ENCODE results near the gene UBAC2. TPM values are rescaled to one million over a fixed set of nuclear protein-coding genes. Genes with fewer than 3 reads are reported as not detected.

UBAC2 gene
- total and polyA plus RNA-seq, 2 of the 8 experiments (the other 6 are each of a cell fraction or from before 2014, with no cell fraction given): 75.9 to 76.9 TPM

DNA sequence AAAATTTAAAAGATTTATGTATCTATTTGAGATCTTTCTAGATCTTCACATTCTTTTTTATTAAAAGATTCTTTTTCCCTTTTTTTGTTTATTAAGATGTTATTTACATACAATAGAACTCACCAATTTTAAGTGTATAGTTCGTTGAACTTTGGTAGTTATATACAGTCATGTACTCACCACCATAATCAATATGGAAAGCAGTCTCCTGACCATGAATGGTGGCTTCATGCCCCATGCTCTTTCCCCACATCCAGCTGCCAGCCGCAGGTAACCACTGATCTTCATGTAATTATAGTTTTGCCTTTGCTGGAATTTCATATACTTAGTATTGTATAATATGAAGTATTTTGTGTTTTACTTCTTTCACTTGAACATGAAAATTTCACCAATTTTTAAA, 127.1 kb downstream of the UBAC2 start (continued):
- no peak for TF ChIP-seq RNF2 (IDR thresholded peaks at IDR 0.05; ENCODE audit: borderline replicate concordance, low read depth, low read length, missing control alignments, poor library complexity, severe bottlenecking)
- TF ChIP-seq JUND (IDR thresholded peaks at IDR 0.05; ENCODE audit: low read length): no peak
- no peak for TF ChIP-seq BCL11A (IDR thresholded peaks at IDR 0.05; ENCODE audit: low read depth in 2 of 2, low read length in 2 of 2)
- no peak for TF ChIP-seq MAX (IDR thresholded peaks at IDR 0.05)
- no peak for TF ChIP-seq KDM5A (IDR thresholded peaks at IDR 0.05; ENCODE audit: low read length)
- no peak for TF ChIP-seq MAFK (IDR thresholded peaks at IDR 0.05; ENCODE audit: low read depth, low read length)
- TF ChIP-seq, protein P1, sequence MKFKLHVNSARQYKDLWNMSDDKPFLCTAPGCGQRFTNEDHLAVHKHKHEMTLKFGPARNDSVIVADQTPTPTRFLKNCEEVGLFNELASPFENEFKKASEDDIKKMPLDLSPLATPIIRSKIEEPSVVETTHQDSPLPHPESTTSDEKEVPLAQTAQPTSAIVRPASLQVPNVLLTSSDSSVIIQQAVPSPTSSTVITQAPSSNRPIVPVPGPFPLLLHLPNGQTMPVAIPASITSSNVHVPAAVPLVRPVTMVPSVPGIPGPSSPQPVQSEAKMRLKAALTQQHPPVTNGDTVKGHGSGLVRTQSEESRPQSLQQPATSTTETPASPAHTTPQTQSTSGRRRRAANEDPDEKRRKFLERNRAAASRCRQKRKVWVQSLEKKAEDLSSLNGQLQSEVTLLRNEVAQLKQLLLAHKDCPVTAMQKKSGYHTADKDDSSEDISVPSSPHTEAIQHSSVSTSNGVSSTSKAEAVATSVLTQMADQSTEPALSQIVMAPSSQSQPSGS (IDR thresholded peaks at IDR 0.05; ENCODE audit: low read length): no peak
